Hepatocyte (in vitro differentiated cells): ENCODE measurements around the gene CCDC8. TPM values are rescaled to one million over a fixed set of nuclear protein-coding genes. Genes with fewer than 3 reads are reported as not detected.
A peak's percentile ranks its signal among the peaks of the same experiment; 100 is the strongest.
"Not testable (repeated sequence)": the region's sequence is repeated elsewhere in the genome, so short reads cannot be mapped to it uniquely, and the experiment has no call there.

Experiments
- DNase-seq: peaks from one replicate; pipeline ENCODE4 v3.0.0-alpha.2; 2016; ENCODE audit warnings: low spot score
- H2AFZ ChIP-seq: fragments of 200-600 bp; sonication (generic); 2 replicates; pipeline ENCODE4 v1.6.0; 2016; ENCODE audit warnings: antibody characterized with exemption, mild to moderate bottlenecking
- H3K27ac ChIP-seq: fragments of 200-600 bp; sonication (generic); 2 replicates; pipeline ENCODE4 v1.5.1; 2016; ENCODE audit warnings: mild to moderate bottlenecking
- H3K27me3 ChIP-seq: fragments of 200-600 bp; sonication (generic); 2 replicates; pipeline ENCODE4 v1.6.1; 2016
- H3K36me3 ChIP-seq: fragments of 200-600 bp; sonication (generic); replicated peaks from 2 replicates; pipeline ENCODE4 v1.5.1; 2016; ENCODE audit warnings: low read depth; ENCODE audit not compliant: insufficient read depth
- H3K4me1 ChIP-seq: fragments of 200-600 bp; sonication (generic); 2 replicates; pipeline ENCODE4 v1.5.1; 2016; ENCODE audit warnings: mild to moderate bottlenecking, moderate library complexity; ENCODE audit not compliant: insufficient read depth
- H3K4me2 ChIP-seq: fragments of 200-600 bp; sonication (generic); 2 replicates; pipeline ENCODE4 v1.6.0; 2016
- H3K4me3 ChIP-seq: fragments of 200-600 bp; sonication (generic); 2 replicates; pipeline ENCODE4 v1.5.1; 2016; ENCODE audit warnings: mild to moderate bottlenecking
- H3K79me2 ChIP-seq: fragments of 200-600 bp; sonication (generic); 2 replicates; pipeline ENCODE4 v1.6.0; 2017; ENCODE audit warnings: mild to moderate bottlenecking
- H3K9me2 ChIP-seq: fragments of 200-600 bp; sonication (generic); replicated peaks from 2 replicates; pipeline ENCODE4 v1.6.0; 2017; ENCODE audit warnings: mild to moderate bottlenecking; ENCODE audit not compliant: insufficient read depth
- H3K9me3 ChIP-seq: fragments of 200-600 bp; sonication (generic); 2 replicates; pipeline ENCODE4 v1.5.1; 2016; ENCODE audit warnings: low read depth, mild to moderate bottlenecking
- H4K20me1 ChIP-seq: fragments of 200-600 bp; sonication (generic); 2 replicates; pipeline ENCODE4 v1.6.0; 2016; ENCODE audit warnings: mild to moderate bottlenecking; ENCODE audit not compliant: insufficient read depth, poor library complexity, severe bottlenecking
- EZH2 ChIP-seq: fragments of 200-600 bp; sonication (generic); IDR thresholded peaks from 2 replicates; pipeline ENCODE4 v1.6.1; 2016; ENCODE audit warnings: antibody characterized with exemption, mild to moderate bottlenecking, borderline replicate concordance
- EZH2phosphoT487 ChIP-seq: fragments of 200-600 bp; sonication (generic); IDR thresholded peaks from one replicate; pipeline ENCODE4 v1.6.1; 2018; ENCODE audit warnings: antibody characterized with exemption, mild to moderate bottlenecking, low read depth, moderate library complexity; ENCODE audit not compliant: unreplicated experiment, severe bottlenecking
- WGBS: methylation state at CpG from one replicate; pipeline ENCODE4 v1.1.6; 2016; ENCODE audit warnings: low lambda C conversion rate; ENCODE audit errors: missing lambda C conversion rate; 5-methylcytosine and 5-hydroxymethylcytosine counted together
- polyA plus RNA-seq: library from polyadenylated mRNA; unstranded; fragments of >200 nt; fragmentation: Nextera tagmentation; extraction: Ambion mirVana; gene quantifications from 2 replicates; pipeline ENCODE4 v1.2.1, GENCODE V29; 2016
- total RNA-seq: library from RNA; depleted of rRNA; stranded (reverse); fragments of >200 nt; gene quantifications from 2 replicates; pipeline ENCODE4 v1.2.3, GENCODE V29; 2014
- TF ChIP-seq, protein P1 (sequence below): fragments of 200-600 bp; sonication (generic); IDR thresholded peaks from 2 replicates; pipeline ENCODE4 v1.5.1; 2016; ENCODE audit warnings: antibody characterized with exemption, mild to moderate bottlenecking; ENCODE audit not compliant: poor library complexity

The CCDC8 gene
- total and polyA plus RNA-seq, 2 experiments from 2014 or later, result 51.7 to 55.9 TPM

DNA sequence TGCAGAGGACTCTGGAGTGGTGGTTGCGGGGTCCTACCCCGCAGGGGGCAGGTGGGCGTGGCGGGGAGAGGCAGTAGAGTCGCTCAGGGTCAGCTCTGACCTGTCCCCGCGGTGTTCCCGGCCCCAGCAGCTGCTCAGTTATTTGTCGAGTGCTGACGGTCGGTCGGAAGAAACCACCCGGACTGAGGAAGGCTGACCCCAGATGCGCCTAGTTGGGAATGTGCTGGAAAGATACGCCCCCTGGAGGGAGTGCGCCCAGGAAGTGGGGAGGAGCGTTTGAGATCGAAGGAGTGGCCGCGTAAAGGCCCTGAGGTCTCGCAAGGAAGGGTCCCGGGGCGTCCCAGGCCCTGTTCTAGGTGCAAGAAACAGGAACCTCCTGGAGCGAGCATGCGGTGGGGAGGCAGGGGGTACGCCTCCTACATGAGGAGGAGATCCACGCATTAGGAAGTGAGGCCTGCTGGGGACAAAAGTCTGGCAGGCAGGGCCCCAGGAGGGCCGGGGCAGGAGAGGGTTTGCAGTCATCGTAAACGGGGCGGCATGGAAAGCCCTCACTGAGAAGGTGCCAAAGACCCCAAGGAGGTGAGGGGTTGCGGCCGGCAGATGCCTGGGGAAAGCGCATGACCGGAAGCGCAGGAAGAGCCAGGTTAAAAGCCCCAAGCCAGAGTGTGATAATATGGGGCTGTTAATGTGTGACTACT lies 9.2 kb downstream of the CCDC8 start:
- peak overlapping the region; percentile 96 for H3K27ac ChIP-seq
- H3K4me3 ChIP-seq, result peak overlapping the region; percentile 38
- peak; percentile 81 for DNase-seq
- no peaks in the 10 kb centered on the region for H3K9me2 ChIP-seq
- peak overlapping the region; percentile 96 for H3K4me2 ChIP-seq
- H3K4me1 ChIP-seq, result peaks cover 36% of the 10 kb centered on the region
- peak overlapping the region; percentile 81 for H2AFZ ChIP-seq
- H3K36me3 ChIP-seq, result no peaks in the 10 kb centered on the region
- 6% methylated on average over 36 of the region's 36 CpGs for WGBS
- TF ChIP-seq, protein P1, sequence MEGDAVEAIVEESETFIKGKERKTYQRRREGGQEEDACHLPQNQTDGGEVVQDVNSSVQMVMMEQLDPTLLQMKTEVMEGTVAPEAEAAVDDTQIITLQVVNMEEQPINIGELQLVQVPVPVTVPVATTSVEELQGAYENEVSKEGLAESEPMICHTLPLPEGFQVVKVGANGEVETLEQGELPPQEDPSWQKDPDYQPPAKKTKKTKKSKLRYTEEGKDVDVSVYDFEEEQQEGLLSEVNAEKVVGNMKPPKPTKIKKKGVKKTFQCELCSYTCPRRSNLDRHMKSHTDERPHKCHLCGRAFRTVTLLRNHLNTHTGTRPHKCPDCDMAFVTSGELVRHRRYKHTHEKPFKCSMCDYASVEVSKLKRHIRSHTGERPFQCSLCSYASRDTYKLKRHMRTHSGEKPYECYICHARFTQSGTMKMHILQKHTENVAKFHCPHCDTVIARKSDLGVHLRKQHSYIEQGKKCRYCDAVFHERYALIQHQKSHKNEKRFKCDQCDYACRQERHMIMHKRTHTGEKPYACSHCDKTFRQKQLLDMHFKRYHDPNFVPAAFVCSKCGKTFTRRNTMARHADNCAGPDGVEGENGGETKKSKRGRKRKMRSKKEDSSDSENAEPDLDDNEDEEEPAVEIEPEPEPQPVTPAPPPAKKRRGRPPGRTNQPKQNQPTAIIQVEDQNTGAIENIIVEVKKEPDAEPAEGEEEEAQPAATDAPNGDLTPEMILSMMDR, result peak; percentile 36
- TF ChIP-seq EZH2 (no peak), EZH2phosphoT487 (no peak)
- H3K79me2 ChIP-seq, result peaks cover 10% of the 10 kb centered on the region
- no peaks in the 10 kb centered on the region for H3K27me3 ChIP-seq
- H3K9me3 ChIP-seq, result no peaks in the 10 kb centered on the region
- no peaks in the 10 kb centered on the region for H4K20me1 ChIP-seq

DNA sequence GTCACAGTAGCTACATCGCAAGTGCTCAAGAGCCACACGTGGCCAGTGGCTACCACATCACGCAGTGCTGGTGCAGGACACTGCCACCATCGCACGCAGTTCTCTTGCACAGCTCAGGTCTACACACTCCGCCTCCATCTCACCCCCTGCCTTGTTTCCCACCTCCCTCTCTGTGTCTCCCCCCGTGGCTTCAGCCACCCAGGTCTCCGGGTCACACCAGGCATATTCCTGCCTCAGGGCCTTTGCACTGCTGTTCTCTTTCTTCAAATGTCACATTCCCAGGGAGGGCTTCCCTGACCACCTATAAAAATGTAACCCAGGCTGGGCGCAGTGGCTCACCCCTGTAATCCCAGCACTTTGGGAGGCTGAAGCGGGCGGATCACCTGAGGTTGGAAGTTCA lies 10.6 kb downstream of the CCDC8 start:
- Histone ChIP-seq H3K9me2 (no peaks in the 10 kb centered on the region), H2AFZ (no peak overlapping the region), H3K4me3 (no peak overlapping the region), H3K27me3 (no peaks in the 10 kb centered on the region), H4K20me1 (no peaks in the 10 kb centered on the region), H3K36me3 (no peaks in the 10 kb centered on the region), H3K9me3 (no peaks in the 10 kb centered on the region), H3K4me2 (peak overlapping the region; percentile 66), H3K27ac (no peak overlapping the region), H3K4me1 (peaks cover 24% of the 10 kb centered on the region), H3K79me2 (peaks cover 7% of the 10 kb centered on the region)
- DNase-seq, result peak; percentile 2
- WGBS, result 86% methylated on average over 11 of the region's 11 CpGs
- no peak for TF ChIP-seq EZH2phosphoT487
- TF ChIP-seq, protein P1, result no peak
- TF ChIP-seq EZH2, result no peak

DNA sequence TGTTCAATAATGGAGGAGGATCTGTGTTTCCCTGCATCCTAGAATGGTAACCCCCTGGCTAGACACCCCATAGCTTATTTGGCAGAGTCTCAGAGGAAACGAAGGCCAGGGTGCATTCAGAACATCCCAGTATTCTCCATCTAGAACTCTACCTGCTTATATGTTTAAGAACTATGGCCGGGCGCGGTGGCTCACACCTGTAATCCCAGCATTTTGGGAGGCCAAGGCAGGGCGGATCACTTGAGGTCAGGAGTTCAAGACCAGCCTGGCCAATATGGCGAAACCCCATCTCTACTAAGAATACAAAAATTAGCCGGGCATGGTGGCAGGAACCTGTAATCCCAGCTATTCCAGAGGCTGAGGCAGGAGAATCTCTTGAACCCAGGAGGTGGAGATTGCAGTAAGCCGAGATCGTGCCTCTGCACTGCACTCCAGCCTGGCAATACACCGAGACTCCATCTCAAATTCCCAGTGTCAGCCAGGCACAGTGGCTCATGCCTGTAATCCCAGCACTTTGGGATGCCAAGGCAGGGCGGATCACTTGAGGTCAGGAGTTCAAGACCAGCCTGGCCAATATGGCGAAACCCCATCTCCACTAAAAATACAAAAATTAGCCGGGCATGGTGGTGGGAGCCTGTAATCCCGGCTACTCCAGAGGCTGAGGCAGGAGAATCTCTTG lies 15.4 kb downstream of the CCDC8 start:
- H3K4me2 ChIP-seq, H3K4me3 ChIP-seq, H3K9me3 ChIP-seq, H3K4me1 ChIP-seq, DNase-seq, H3K27me3 ChIP-seq, H4K20me1 ChIP-seq, H2AFZ ChIP-seq, H3K9me2 ChIP-seq, H3K27ac ChIP-seq, H3K36me3 ChIP-seq, H3K79me2 ChIP-seq: not testable (repeated sequence)
- 93% methylated on average over 14 of the region's 14 CpGs for WGBS

DNA sequence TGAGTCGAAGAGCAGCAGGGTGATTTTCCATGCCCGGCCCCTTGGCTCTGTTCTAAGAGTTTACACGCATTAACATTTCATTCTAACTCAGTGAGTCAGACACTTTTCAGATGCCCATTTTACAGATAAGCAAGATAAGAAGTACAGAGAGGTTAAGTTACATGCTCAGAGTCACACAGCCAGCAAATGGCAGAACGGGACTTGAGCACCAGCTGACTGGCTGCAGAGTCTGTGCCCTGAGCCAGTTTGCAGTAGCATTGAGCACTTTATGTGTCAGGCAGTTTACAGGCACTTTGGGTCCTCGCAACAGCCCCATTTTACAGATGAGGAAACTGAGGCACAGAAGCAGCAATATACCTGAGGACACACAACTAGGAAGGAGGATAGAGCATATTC lies 19.0 kb downstream of the CCDC8 start:
- 91% methylated on average over 5 of the region's 5 CpGs for WGBS
- H3K9me2 ChIP-seq, result no peaks in the 10 kb centered on the region
- H2AFZ ChIP-seq, result no peak overlapping the region
- no peaks in the 10 kb centered on the region for H4K20me1 ChIP-seq
- no peaks in the 10 kb centered on the region for H3K9me3 ChIP-seq
- DNase-seq, result no peak
- TF ChIP-seq EZH2phosphoT487, result no peak
- no peak for TF ChIP-seq EZH2
- TF ChIP-seq, protein P1, result no peak
- H3K27me3 ChIP-seq, result no peaks in the 10 kb centered on the region
- H3K36me3 ChIP-seq, result no peaks in the 10 kb centered on the region
- H3K4me3 ChIP-seq, result no peak overlapping the region
- peaks cover 21% of the 10 kb centered on the region for H3K4me1 ChIP-seq
- H3K79me2 ChIP-seq, result peaks cover 3% of the 10 kb centered on the region
- no peak overlapping the region for H3K4me2 ChIP-seq
- no peak overlapping the region for H3K27ac ChIP-seq
